OCI-LY1 (cell line): ENCODE results near the gene OGA.

Experiments
- CTCF ChIP-seq: fragments of 200-600 bp; sonication (generic), shearing (Covaris generic); IDR thresholded peaks from 2 replicates; pipeline ENCODE4 v1.5.1; 2017; ENCODE audit warnings: mild to moderate bottlenecking, antibody characterized with exemption, low read length, moderate library complexity, mixed read lengths
- EZH2 ChIP-seq: fragments of 200-600 bp; sonication (generic), shearing (Covaris generic); IDR thresholded peaks from 2 replicates; pipeline ENCODE4 v1.8.0; 2017; ENCODE audit warnings: borderline replicate concordance, mixed run types, mild to moderate bottlenecking, antibody characterized with exemption, low read length, moderate library complexity, mixed read lengths

- no peak for TF ChIP-seq CTCF
- TF ChIP-seq EZH2: no peak
Measured at GRCh38 chr10:101761226-101761625, 57.0 kb downstream of the OGA start.
